Endodermal cell (in vitro differentiated cells): ENCODE results near the gene SLC24A1. TPM values are rescaled to one million over a fixed set of nuclear protein-coding genes. Genes with fewer than 3 reads are reported as not detected.

ENCODE experiments used
- DNase-seq: peaks from one replicate; pipeline ENCODE4 v3.0.0-alpha.2; 2017
- H3K27ac ChIP-seq: 2 replicates; pipeline ENCODE4 v1.5.1; 2013; ENCODE audit warnings: mild to moderate bottlenecking, low read depth, low read length, moderate library complexity
- H3K27me3 ChIP-seq: 2 replicates; pipeline ENCODE4 v1.6.1; 2013; ENCODE audit warnings: mild to moderate bottlenecking, low read length, moderate library complexity; ENCODE audit not compliant: insufficient read depth, control insufficient read depth, poor library complexity, severe bottlenecking
- H3K36me3 ChIP-seq: 2 replicates; pipeline ENCODE4 v1.7.0; 2013; ENCODE audit warnings: mild to moderate bottlenecking, low read length, moderate library complexity; ENCODE audit not compliant: control insufficient read depth, insufficient read depth
- H3K4me1 ChIP-seq: one replicate; pipeline ENCODE4 v1.7.0; 2013; ENCODE audit warnings: low read length; ENCODE audit not compliant: control insufficient read depth, insufficient read depth
- H3K4me3 ChIP-seq: 2 replicates; pipeline ENCODE4 v1.5.1; 2013; ENCODE audit warnings: mild to moderate bottlenecking, low read length, moderate library complexity
- H3K9ac ChIP-seq: 2 replicates; pipeline ENCODE4 v1.6.1; 2013; ENCODE audit warnings: mild to moderate bottlenecking, low read length, moderate library complexity; ENCODE audit not compliant: poor library complexity, severe bottlenecking; ENCODE audit errors: extremely low read depth
- H3K9me3 ChIP-seq: 2 replicates; pipeline ENCODE4 v1.6.1; 2013; ENCODE audit warnings: mild to moderate bottlenecking, low read length, moderate library complexity; ENCODE audit not compliant: control insufficient read depth
- H3K27ac Mint-ChIP-seq: 2 replicates; pipeline ENCODE4 v1.8.0; 2020; ENCODE audit warnings: mixed read lengths
- H3K27me3 Mint-ChIP-seq: 2 replicates; pipeline ENCODE4 v1.8.0; 2021; ENCODE audit warnings: mild to moderate bottlenecking, mixed read lengths; ENCODE audit not compliant: insufficient read depth
- H3K36me3 Mint-ChIP-seq: 2 replicates; pipeline ENCODE4 v1.8.0; 2020; ENCODE audit warnings: low read depth, mixed read lengths
- H3K4me1 Mint-ChIP-seq: 2 replicates; pipeline ENCODE4 v1.8.0; 2020; ENCODE audit warnings: mixed read lengths
- H3K4me3 Mint-ChIP-seq: 2 replicates; pipeline ENCODE4 v1.8.0; 2020; ENCODE audit warnings: mild to moderate bottlenecking, moderate library complexity, mixed read lengths
- H3K9me3 Mint-ChIP-seq: 2 replicates; pipeline ENCODE4 v1.8.0; 2020; ENCODE audit warnings: mild to moderate bottlenecking, mixed read lengths
- WGBS, 2 experiments: methylation state at CpG; one replicate each; pipeline versions ENCODE4 v1.1.5 to v1.1.7; 2013; ENCODE audit warnings: missing lambda C conversion rate in 2 of 2, mixed read lengths in 1 of 2; ENCODE audit not compliant: insufficient coverage in 1 of 2, insufficient read length in 1 of 2; 5-methylcytosine and 5-hydroxymethylcytosine counted together
- total RNA-seq, 2 donors: library from RNA; stranded (reverse); fragmentation: NEBNext Ultra II Directional in 1 of 2; extraction: Animal tissue kit (Norgen Biotek cat#: 25700) in 1 of 2; gene quantifications; 2 replicates in 1 of 2; 3 replicates in 1 of 2; pipeline ENCODE4 v1.2.1, GENCODE V29; 2021
- TF ChIP-seq, protein P1 (sequence below): fragments of 200-600 bp; sonication (generic); conservative IDR thresholded peaks from 2 replicates; pipeline ENCODE4 v1.5.0; 2021; ENCODE audit warnings: antibody characterized with exemption, mild to moderate bottlenecking

The SLC24A1 gene
- total RNA-seq, 2 donors from 2014 or later = 12.0 to 14.2 TPM

- DNase-seq = no peak
- Mint-ChIP-seq H3K4me3 (no peak overlapping the region), H3K9me3 (no peaks in the 10 kb centered on the region), H3K36me3 (no peaks in the 10 kb centered on the region), H3K4me1 (peaks cover 36% of the 10 kb centered on the region), H3K27ac (no peak overlapping the region), H3K27me3 (peaks cover 13% of the 10 kb centered on the region)
- Histone ChIP-seq H3K9ac (no peak overlapping the region), H3K4me1 (peaks cover 8% of the 10 kb centered on the region), H3K9me3 (no peaks in the 10 kb centered on the region), H3K36me3 (no peaks in the 10 kb centered on the region), H3K27ac (no peak overlapping the region), H3K4me3 (no peak overlapping the region), H3K27me3 (peaks cover 7% of the 10 kb centered on the region)
- TF ChIP-seq, protein P1, sequence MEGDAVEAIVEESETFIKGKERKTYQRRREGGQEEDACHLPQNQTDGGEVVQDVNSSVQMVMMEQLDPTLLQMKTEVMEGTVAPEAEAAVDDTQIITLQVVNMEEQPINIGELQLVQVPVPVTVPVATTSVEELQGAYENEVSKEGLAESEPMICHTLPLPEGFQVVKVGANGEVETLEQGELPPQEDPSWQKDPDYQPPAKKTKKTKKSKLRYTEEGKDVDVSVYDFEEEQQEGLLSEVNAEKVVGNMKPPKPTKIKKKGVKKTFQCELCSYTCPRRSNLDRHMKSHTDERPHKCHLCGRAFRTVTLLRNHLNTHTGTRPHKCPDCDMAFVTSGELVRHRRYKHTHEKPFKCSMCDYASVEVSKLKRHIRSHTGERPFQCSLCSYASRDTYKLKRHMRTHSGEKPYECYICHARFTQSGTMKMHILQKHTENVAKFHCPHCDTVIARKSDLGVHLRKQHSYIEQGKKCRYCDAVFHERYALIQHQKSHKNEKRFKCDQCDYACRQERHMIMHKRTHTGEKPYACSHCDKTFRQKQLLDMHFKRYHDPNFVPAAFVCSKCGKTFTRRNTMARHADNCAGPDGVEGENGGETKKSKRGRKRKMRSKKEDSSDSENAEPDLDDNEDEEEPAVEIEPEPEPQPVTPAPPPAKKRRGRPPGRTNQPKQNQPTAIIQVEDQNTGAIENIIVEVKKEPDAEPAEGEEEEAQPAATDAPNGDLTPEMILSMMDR = no peak
- 100% methylated on average over 1 of the region's 1 CpG; no CpG with 5 or more reads in 1 of the 2 experiments for WGBS, 2 experiments
Observed at GRCh38 chr15:65634356-65634755, 12.6 kb downstream of the SLC24A1 start.

DNA sequence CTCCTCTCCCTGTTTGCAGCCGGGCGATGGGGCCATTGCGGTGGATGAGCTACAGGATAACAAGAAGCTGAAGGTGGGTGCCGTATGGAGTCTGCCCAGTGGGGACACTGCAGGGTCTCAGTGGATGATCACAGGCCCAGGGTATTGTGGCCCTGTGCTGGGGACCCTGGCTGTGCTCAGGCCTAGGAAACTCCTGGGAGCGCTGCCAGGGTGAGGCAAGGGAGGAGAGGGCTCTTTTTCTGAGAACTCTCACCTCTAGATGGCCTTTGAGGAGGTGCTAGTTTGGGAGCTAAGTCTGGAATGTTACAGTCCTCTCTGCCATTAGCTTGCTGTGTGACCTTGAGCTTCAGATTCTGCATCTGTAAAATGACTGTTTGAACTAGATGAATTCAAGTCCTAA is 16.4 kb downstream of the SLC24A1 start:
- no peaks in the 10 kb centered on the region for H3K36me3 ChIP-seq
- H3K4me1 Mint-ChIP-seq = peaks cover 24% of the 10 kb centered on the region
- no peak overlapping the region for H3K27ac ChIP-seq
- H3K27ac Mint-ChIP-seq = peak overlapping the region; percentile 10
- H3K9me3 Mint-ChIP-seq = no peaks in the 10 kb centered on the region
- no peak overlapping the region for H3K9ac ChIP-seq
- H3K27me3 ChIP-seq = no peaks in the 10 kb centered on the region
- peaks cover 9% of the 10 kb centered on the region for H3K4me1 ChIP-seq
- TF ChIP-seq, protein P1 = no peak
- no peak overlapping the region for H3K4me3 ChIP-seq
- 76 to 87% methylated on average over 3 to 5 of the region's 5 CpGs for WGBS, 2 experiments
- H3K36me3 Mint-ChIP-seq = no peaks in the 10 kb centered on the region
- peak; percentile 67 for DNase-seq
- H3K9me3 ChIP-seq = no peaks in the 10 kb centered on the region
- H3K27me3 Mint-ChIP-seq = peaks cover 8% of the 10 kb centered on the region
- no peak overlapping the region for H3K4me3 Mint-ChIP-seq

GRCh38 chr15:65638681-65639089 is 16.9 kb downstream of the SLC24A1 start:
- DNase-seq = peak; percentile 65
- Mint-ChIP-seq H3K27me3 (peaks cover 7% of the 10 kb centered on the region), H3K27ac (peak overlapping the region; percentile 10), H3K9me3 (no peaks in the 10 kb centered on the region), H3K4me1 (peaks cover 23% of the 10 kb centered on the region), H3K4me3 (no peak overlapping the region), H3K36me3 (no peaks in the 10 kb centered on the region)
- no peak overlapping the region for H3K4me3 ChIP-seq
- H3K27ac ChIP-seq = no peak overlapping the region
- H3K36me3 ChIP-seq = no peaks in the 10 kb centered on the region
- 54 to 60% methylated on average over 1 to 2 of the region's 3 CpGs for WGBS, 2 experiments
- no peak overlapping the region for H3K9ac ChIP-seq
- TF ChIP-seq, protein P1 = peak; percentile 89
- H3K27me3 ChIP-seq = no peaks in the 10 kb centered on the region
- H3K9me3 ChIP-seq = no peaks in the 10 kb centered on the region
- H3K4me1 ChIP-seq = peaks cover 9% of the 10 kb centered on the region
